ENCODE results near the gene CENPF. TPM values are rescaled to one million over a fixed set of nuclear protein-coding genes. Genes with fewer than 3 reads are reported as not detected.

Gene CENPF
- total RNA-seq, 2 donors from 2014 or later, result 2.9 to 10.9 TPM

DNA sequence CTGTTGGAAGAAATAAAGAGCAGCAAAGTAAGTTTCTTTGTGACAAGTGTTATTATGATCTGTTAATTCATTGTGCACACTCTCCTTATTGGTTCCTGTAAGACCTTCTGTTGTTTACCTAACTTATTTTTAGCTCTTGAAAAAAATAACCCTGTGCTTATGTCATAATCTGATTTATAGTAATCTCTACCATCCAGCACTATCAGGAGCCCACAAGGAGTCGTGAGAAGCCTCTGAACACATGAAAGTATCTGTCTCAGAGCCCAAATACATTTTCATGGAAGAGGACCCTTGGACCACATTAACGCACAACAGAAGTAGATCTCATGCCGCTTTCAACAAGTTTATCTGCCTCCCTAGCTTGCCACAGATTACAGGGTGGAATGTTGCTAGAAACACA is 45.8 kb downstream of the CENPF start:
- no peaks in the 10 kb centered on the region for H3K9me3 ChIP-seq
- intact Hi-C loops (cut with DNase I), result no loop called here
- H3K27ac ChIP-seq, result no peak overlapping the region
- H3K4me3 ChIP-seq, result no peak overlapping the region
- DNase-seq (ENCODE audit: low spot score), result no peak
- WGBS, result 89% methylated on average over 3 of the region's 3 CpGs
- H3K36me3 ChIP-seq, result no peaks in the 10 kb centered on the region
- no peaks in the 10 kb centered on the region for H3K4me1 ChIP-seq (replicated peaks)
- TF ChIP-seq, protein P1, sequence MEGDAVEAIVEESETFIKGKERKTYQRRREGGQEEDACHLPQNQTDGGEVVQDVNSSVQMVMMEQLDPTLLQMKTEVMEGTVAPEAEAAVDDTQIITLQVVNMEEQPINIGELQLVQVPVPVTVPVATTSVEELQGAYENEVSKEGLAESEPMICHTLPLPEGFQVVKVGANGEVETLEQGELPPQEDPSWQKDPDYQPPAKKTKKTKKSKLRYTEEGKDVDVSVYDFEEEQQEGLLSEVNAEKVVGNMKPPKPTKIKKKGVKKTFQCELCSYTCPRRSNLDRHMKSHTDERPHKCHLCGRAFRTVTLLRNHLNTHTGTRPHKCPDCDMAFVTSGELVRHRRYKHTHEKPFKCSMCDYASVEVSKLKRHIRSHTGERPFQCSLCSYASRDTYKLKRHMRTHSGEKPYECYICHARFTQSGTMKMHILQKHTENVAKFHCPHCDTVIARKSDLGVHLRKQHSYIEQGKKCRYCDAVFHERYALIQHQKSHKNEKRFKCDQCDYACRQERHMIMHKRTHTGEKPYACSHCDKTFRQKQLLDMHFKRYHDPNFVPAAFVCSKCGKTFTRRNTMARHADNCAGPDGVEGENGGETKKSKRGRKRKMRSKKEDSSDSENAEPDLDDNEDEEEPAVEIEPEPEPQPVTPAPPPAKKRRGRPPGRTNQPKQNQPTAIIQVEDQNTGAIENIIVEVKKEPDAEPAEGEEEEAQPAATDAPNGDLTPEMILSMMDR (IDR thresholded peaks at IDR 0.05), result no peak
- TF ChIP-seq POLR2AphosphoS5 (IDR thresholded peaks at IDR 0.05), result no peak
- no peak for TF ChIP-seq POLR2A (IDR thresholded peaks at IDR 0.05)
- H3K27me3 ChIP-seq (replicated peaks; ENCODE audit: insufficient read depth), result no peaks in the 10 kb centered on the region

DNA sequence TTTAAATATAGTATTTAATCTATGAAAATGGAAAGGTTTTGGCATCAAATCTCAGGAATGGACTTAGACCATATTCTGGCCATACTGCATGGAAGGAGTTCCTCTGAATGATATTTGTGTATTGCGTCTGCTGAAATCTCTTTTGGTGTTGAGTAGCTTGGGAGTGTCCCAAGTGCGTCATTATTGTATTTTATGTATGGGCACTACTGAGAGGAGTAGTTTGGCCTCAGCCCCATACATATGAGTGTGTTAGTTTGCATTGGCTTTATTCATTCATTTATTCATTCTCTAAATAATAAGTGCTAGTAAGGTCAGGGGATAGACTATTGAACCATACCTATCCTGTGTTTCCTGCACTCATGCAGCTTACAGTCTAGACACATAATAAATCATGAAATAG is 46.6 kb downstream of the CENPF start:
- WGBS, result 97% methylated on average over 2 of the region's 2 CpGs

DNA sequence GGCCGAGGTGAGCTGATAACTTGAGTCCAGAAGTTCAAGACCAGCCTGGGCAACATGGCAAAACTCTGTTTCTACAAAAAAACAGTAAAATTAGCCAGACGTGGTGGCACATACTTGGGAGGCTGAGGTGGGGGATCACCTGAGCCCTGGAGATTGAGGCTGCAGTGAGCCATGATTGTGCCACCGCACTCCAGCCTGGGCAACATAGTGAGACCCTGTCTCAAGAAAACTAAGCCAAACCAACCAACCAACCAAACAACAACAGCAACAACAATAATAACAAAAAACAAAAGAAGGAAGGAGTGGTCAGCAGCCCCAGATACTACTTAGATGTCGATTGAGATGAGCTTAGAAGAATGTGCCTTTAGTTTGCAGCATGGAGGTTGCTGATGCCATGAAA is 47.7 kb downstream of the CENPF start:
- Histone ChIP-seq H3K36me3 (no peaks in the 10 kb centered on the region), H3K4me3 (no peak overlapping the region), H3K4me1 (replicated peaks) (no peaks in the 10 kb centered on the region), H3K9me3 (no peaks in the 10 kb centered on the region), H3K27ac (no peak overlapping the region), H3K27me3 (replicated peaks; ENCODE audit: insufficient read depth) (no peaks in the 10 kb centered on the region)
- no peak for DNase-seq (ENCODE audit: low spot score)
- TF ChIP-seq, protein P1 (IDR thresholded peaks at IDR 0.05), result no peak
- no peak for TF ChIP-seq POLR2A (IDR thresholded peaks at IDR 0.05)
- no peak for TF ChIP-seq POLR2AphosphoS5 (IDR thresholded peaks at IDR 0.05)
- 97% methylated on average over 4 of the region's 4 CpGs for WGBS
- intact Hi-C loops (cut with DNase I), result no loop called here

More for the DNA sequence above, 46.6 kb downstream of the CENPF start:
- no peak for DNase-seq (ENCODE audit: low spot score)
- Histone ChIP-seq H3K4me3 (no peak overlapping the region), H3K27me3 (replicated peaks; ENCODE audit: insufficient read depth) (no peaks in the 10 kb centered on the region), H3K9me3 (no peaks in the 10 kb centered on the region), H3K27ac (no peak overlapping the region), H3K36me3 (no peaks in the 10 kb centered on the region), H3K4me1 (replicated peaks) (no peaks in the 10 kb centered on the region)
- TF ChIP-seq, protein P1 (IDR thresholded peaks at IDR 0.05), result no peak
- TF ChIP-seq POLR2A (IDR thresholded peaks at IDR 0.05), result no peak
- TF ChIP-seq POLR2AphosphoS5 (IDR thresholded peaks at IDR 0.05), result no peak
- intact Hi-C loops (cut with DNase I), result no loop called here

GRCh38 chr1:214657299-214657698 is 54.3 kb downstream of the CENPF start:
- no peak for DNase-seq (ENCODE audit: low spot score)
- H3K27ac ChIP-seq, result no peak overlapping the region
- H3K4me3 ChIP-seq, result no peak overlapping the region
- intact Hi-C loops (cut with DNase I), result no loop called here
- WGBS, result 86% methylated on average over 2 of the region's 2 CpGs
- H3K9me3 ChIP-seq, result no peaks in the 10 kb centered on the region
- TF ChIP-seq, protein P1 (IDR thresholded peaks at IDR 0.05), result no peak
- no peak for TF ChIP-seq POLR2A (IDR thresholded peaks at IDR 0.05)
- TF ChIP-seq POLR2AphosphoS5 (IDR thresholded peaks at IDR 0.05), result no peak
- H3K27me3 ChIP-seq (replicated peaks; ENCODE audit: insufficient read depth), result no peaks in the 10 kb centered on the region
- H3K4me1 ChIP-seq (replicated peaks), result no peaks in the 10 kb centered on the region
- H3K36me3 ChIP-seq, result no peaks in the 10 kb centered on the region

- DNase-seq (ENCODE audit: low spot score), result no peak
- WGBS, result 57% methylated on average over 1 of the region's 1 CpG
- Histone ChIP-seq H3K27me3 (replicated peaks; ENCODE audit: insufficient read depth) (no peaks in the 10 kb centered on the region), H3K9me3 (no peaks in the 10 kb centered on the region), H3K4me1 (replicated peaks) (no peaks in the 10 kb centered on the region), H3K27ac (no peak overlapping the region), H3K36me3 (no peaks in the 10 kb centered on the region), H3K4me3 (no peak overlapping the region)
- TF ChIP-seq POLR2A (IDR thresholded peaks at IDR 0.05) (no peak), POLR2AphosphoS5 (IDR thresholded peaks at IDR 0.05) (no peak)
- intact Hi-C loops (cut with DNase I), result no loop called here
Measured at GRCh38 chr1:214658175-214658574, 55.2 kb downstream of the CENPF start.

All from prostate gland (tissue), 2 donors.